ENCODE measurements around the gene HMCN2.
"Not testable (repeated sequence)": the region's sequence is repeated elsewhere in the genome, so short reads cannot be mapped to it uniquely, and the experiment has no call there.

HMCN2 gene

DNA sequence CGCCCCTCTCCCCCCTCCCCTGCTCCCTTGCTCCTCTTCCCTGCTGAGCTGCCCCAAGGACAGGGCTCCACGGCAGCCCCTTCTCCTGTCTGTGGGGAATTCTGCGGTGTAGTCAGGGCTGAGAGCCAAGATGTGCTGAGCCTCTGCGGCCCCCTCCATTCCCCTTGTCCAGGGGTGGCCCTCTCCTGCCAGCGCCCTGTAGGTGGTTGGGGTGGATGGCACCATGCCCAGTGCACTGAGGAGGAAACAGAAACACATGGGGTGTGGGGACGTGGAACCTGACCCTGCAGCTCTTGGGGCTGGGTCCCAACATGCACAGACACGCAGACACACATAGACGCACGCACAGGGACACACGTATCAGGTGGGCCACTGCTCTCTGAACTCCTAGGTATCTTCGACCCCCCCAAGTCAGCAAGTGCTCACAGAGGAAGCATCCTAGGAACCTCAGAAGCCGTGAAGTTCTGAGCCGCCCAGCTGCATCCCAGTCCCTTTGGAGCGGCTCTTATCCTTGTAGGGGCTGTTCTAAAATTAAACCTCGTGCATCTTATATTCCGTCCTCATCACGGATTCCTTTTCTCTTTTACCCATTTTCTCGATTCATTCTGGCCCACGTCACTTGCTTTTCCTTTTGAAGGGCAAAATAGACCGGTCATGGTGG, 64.8 kb downstream of the HMCN2 start:
- no peak for DNase-seq (ENCODE audit: low read depth)

DNA sequence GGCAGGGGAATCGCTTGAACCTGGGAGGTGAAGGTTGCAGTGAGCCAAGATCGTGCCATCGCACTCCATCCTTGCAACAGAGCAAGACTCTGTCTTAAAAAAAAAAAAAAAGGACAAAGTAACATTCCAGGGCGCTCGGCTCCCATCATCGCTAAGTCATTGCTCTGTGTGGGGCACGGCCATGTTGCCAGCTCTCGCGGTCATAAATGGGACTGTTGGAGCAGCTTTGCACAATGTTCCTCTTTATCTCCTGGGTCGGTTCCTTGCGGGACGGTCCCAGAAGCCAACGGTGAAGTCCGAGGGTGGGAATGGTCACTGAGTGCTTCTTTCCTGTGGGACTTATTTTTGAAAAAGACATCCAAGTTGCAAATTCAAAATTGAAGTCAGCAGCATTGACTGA, 65.5 kb downstream of the HMCN2 start:
- DNase-seq (ENCODE audit: low read depth) = no peak

DNA sequence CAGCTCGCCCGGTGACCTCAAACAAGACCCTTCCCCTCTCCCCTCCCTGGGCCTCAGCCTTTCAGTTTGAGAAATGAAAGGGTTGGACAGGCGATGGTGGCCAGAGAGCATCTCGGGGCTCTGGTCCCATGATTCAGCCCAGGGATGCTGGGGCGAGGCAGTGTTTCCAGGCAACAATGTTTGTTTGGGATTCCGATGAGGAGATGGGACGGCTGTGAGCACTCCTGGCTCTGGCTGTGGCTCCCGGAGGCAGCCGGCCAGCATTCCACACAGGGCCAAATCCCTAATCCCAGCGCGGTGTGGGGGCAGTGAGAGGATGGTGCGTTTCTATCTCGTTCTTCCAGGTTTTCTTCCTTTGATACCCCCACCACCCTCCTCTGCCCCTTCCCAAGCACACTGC, 66.0 kb downstream of the HMCN2 start:
- no peak for DNase-seq (ENCODE audit: low read depth)

DNA sequence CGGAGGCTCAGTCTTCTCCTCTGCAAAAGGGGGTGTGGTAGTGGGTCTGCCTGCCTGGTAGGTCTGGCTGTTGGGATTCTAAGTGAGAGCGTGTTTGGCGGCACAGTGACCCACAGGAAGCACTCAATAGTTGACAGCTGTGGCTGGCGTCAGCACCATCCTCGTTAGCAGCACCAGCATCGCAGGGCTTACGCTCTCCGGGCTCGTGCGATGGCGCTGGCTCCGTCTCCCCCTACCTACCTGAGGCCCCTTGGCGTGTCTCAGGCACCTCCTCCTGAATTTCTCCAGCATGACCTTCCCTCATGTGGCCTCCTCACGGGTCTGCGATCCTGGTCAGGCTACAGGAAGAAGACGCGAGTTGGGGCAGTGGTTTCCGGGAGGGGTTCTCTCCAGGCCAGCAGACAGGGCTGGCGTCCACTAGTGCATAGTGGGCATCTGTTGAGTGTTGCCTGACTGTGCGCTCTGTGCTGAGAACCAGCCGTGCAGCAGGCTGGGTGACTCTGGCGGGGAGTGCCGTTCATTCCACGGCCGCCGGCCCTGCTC, 66.9 kb downstream of the HMCN2 start:
- no peak for DNase-seq (ENCODE audit: low read depth)

DNA sequence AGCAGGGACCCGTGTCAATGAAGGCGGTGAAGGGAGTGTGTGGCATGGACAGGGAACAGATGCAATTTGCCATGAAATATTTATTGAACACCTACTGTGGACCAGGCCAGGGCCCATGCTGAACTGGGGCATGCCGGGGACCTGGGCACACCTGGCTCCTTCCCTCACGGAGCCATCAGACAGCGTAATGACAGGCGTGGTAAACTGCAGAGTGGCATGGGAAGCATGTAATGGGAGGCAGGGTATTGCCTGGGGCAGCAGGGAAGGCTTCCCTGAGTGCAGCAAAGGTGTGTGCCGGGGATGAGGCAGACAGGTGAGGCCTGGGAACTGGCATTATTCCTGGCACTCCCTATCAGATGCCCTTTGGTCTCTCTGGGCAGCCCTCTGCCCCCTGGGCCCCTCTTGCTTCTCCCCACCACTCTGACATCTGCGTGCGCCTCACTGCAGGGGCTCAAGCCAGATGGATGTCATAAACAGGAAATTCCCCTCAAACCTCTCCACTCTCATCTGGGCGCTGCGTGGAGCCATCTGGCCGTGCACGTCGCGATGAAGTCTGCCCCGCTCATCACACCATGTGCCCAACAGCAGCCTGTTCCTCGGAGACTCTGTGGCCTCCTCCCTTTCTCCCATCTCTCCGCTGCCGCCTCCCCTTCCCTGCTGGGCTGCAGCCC, 67.6 kb downstream of the HMCN2 start:
- no peak for DNase-seq (ENCODE audit: low read depth)

DNA sequence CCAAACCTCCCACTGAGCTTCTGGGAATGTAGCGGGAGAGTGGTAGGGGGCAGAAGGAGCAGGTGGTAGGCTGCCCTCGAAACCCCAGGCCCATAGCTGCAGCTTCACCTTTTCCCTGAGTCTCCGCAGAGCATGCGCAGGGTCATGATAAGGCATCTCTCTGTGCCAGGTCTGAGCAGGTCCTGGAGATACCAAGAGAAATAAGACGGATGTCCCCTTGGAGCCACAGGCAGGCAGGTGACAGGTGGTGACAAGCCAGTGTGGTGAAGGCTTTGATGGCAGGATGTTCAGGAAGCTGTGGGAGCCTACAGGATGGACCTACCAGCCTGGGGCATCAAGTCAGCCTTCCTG, 68.1 kb downstream of the HMCN2 start:
- DNase-seq (ENCODE audit: low read depth) = no peak

DNA sequence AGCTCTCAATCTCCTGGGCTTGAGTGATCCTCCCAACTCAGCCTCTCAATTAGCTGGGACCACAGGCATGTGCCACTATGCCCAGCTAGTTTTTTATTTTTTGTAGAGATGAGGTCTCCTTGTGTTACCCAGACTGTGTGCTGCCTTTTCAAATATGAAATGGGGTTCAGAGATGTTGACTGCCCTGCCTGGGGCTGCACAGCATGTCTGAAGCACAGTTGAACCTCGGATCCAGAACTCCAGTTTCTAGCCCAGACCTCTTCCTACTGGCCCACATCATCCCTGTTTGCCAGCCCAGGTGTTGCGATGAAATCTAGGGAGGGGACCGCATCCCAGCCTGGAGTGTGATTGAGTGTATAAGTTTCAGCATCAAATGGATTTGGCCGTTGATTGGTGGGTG, 69.4 kb downstream of the HMCN2 start:
- no peak for DNase-seq (ENCODE audit: low read depth)

DNA sequence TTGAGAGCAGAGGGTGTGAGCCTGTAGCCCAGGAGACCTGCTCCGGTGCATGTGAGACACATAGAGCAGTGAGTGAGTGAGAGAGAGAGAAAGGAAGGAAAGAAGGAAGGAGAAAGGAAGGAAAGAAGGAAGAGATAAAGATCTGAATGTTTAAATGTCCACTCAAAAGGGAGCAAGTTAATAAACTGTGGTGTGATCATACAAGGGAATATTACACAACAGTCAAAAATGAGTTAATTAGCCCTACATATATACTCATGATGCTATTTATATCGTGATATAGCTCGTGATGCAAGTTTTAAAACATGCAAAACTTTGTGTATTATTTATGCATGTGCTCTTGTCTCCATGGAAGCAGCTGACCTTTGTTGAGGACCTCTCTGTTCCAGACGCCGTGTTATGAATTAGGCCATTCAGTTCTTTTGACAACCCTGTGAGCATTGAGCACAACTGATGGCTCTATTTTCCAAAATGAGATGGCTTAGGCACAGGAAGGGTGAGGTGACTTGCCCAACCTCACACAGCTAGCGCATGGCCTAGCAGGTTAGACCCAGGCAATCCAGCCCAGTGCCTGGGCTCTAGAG, 70.6 kb downstream of the HMCN2 start:
- DNase-seq (ENCODE audit: low read depth) = no peak

DNA sequence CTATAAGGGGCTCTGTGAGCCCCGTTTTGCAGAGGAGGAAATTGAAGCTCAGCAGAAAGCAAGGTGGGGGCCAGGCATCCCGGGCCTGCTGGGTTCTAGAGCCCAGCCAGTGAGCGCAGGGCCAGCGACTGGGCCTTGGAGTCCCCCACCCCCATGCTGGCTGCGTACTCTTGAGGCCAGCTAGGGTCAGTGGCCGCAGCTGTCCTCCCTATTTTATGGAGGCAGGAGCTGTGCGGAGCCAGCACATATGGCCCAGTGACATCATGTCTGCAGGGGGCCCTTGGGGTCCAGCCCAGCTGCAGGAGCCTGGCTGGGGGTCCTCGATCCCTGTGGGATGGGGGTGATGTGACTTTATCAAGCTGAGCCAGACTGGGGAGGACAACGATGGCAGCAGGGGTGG, 71.3 kb downstream of the HMCN2 start:
- DNase-seq (ENCODE audit: low read depth) = no peak

DNA sequence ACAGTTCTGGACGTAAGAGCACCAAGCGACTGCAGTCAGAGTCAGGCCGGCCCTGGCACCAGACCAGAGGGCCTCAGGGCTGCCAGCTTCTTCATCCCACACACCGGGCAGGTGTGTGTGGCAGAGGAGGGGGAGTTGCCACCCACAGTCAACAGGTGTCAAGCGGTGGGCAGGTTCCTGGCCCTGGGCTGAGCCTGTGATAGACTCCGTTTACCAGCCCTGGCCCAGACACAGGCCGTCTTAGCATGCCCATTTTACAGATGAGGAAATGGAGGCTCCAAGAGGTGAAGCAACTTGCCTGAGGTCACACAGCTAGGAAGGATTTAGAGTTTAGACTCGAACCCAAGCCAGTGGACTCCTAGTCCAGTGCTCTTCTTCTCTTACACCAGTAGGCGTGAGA, 71.8 kb downstream of the HMCN2 start:
- no peak for DNase-seq (ENCODE audit: low read depth)

DNA sequence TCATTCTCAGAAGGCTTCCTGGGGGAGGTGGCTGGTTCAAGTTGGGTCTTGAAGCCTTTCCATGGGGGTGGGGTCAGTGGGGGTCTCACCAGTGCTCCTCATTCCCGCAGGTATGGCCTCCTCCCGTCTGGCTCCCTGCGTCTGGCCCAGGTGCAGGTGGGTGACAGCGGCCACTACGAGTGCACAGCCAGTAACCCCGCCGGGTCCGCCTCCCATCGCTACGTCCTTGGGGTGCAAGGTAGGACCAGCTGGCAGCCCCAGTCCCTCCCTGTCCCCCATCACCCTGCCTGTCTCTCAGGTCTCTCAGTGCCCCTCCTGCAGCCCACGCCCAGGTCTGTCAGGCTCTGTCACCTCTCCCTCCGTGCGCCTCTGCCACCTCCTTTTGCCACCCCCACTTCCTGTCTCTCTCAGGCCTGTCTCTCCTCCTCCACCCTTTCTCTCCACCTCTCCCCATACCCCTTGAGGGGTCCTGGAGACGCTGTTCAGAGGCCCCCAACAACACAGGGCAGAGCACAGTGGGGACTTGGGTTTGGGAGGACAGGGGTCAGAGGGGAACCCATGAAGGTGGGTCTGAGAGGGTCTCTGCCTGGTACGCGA, 72.3 kb downstream of the HMCN2 start:
- DNase-seq (ENCODE audit: low read depth) = no peak

DNA sequence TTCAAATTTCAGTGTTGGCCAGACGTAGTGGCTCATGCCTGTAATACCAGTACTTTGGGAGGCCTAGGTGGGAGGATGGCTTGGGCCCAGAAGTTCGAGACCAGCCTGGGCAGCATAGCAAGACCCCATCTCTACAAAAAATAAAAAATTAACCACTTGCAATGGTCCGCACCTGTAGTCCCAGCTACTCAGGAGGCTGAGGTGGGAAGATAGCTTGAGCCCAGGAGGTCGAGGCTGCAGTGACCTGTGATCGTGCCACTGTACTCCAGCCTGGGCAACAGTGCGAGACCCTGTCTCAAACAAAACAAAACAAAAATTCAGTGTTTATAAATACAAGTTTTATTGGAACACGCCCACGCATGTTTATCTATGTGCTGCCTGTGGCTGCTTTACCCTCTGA, 73.3 kb downstream of the HMCN2 start:
- not testable (repeated sequence) for DNase-seq (ENCODE audit: low read depth)

DNA sequence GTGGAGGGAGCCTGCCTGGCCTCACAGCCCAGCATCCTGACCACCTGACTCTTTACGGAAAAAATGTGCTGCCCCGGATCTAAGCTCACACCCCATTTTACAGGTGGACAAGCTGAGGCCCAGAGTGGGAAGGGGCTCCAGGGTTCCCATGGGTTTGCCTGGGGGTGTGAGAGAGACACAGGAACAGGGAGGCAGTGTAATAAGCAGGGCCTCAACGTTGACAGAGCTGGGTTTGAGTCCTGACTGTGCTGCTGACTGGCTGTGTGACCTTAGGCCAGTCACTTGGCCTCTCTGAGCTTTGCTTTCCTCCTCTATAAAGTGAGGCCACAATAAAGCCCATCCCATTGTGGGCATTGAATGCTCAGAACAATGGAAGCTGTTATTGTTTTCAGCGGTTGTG, 73.7 kb downstream of the HMCN2 start:
- no peak for DNase-seq (ENCODE audit: low read depth)

DNA sequence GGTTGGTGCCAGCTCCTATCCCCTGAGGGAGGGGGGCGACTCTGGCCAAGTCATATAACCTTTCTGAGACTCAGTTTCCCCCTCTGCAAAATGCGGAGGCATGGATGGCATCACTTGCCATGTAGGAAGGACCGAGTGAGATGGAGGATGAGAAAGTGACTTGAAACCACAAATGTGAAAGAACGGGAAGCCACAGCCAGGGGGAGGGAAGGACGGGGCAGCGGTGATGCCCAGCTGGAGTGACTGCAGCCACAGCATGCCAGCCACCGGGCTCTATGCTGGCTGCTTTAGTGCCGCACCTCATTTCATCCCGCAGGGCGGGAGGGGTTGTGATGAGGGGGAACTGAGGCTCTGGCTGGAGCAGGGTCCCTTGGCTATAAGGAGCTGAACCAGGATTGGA, 74.5 kb downstream of the HMCN2 start:
- no peak for DNase-seq (ENCODE audit: low read depth)

DNA sequence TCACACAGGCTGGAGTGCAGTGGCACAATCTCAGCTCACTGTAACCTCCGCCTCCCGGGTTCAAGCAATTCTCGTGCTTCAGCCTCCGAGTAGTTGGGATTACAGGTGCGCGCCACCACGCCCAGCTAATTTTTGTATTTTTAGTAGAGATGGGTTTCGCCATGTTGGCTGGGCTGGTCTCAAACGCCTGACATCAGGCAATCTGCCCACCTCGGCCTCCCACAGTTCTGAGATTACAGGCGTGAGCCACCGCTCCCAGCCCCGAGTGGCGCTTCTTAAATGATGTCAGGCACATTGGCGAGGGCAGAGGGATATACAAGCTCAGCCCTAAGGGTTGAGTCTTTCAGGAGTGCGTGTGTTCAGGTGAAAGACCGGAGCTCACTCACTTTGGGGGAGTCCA, 75.0 kb downstream of the HMCN2 start:
- not testable (repeated sequence) for DNase-seq (ENCODE audit: low read depth)

DNA sequence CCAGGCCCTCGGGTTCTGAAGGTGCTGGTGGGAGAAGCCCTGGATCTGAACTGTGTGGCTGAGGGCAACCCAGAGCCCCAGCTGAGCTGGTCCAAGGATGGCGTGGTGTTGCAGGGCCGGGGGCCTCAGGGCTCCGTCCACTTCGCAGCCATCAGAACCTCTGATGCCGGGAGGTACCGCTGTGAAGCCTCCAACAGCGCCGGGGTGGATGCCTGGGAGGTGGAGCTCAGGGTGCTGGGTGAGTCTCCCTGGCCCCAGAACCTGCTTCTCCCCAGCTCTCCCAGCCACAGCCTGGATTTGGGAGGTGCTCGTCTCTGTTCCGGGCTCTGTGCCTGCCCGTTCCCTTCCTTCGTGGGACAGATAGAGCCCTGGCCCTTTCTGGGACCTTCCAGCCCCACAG, 75.6 kb downstream of the HMCN2 start:
- DNase-seq (ENCODE audit: low read depth) = no peak

DNA sequence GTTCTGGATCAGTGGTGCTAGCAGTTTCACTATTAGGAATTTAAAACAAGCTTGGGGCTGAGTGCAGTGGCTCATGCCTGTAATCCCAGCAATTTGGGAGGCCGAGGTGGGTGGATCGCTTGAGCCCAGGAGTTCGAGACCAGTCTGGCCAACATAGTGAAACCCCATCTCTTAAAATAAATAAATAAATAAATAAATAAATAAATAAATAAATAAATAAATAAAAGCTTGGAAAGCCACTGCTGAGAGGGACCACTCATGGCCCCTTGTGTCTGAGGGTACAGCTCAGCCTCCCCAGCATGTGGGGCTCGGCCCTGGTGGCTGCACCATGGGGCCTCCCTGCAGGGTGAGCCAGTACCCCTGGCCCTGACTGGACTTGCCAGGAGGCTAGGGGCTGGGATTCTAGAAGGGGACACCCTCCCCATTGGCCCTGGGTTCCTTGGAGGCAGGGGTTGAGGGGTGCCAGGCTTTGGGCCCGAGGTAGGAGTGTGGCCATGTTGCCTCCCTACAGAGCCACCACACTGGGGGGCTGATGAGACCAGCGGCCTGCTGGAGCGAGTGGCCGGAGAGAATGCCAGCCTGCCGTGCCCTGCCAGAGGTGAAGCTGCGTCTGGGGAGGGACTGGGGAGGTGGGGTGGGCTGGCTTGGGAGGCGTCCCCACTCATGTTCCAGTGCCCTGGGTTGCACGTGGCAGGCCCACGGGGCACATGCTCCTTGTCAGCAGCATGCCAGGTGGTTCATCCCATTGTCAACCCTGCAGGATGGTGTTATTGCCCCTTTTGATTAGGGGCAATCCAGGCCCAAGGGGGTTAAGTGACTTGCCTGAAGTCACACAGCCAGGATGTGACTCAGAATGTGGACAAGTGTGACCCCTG, 76.5 kb downstream of the HMCN2 start:
- no peak for DNase-seq (ENCODE audit: low read depth)

DNA sequence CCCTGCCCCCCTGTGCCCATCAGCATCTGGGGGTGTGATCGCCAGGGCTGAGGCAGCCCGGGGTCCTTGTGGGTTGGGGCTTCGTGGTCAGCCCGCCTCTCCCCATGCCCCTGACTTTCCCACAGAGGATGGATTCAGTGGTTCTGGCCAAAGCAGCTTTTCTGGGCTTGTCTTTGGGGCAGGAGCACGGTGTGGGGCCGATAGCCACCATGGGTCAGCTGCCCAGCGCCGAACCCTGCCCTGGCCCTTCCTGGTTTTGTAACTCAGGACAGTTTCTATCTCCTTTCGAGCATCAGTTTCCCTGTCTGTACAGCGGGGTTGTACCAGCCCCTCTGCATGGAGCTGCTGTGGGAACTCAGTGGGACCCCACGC, 77.1 kb downstream of the HMCN2 start:
- DNase-seq (ENCODE audit: low read depth) = no peak

DNA sequence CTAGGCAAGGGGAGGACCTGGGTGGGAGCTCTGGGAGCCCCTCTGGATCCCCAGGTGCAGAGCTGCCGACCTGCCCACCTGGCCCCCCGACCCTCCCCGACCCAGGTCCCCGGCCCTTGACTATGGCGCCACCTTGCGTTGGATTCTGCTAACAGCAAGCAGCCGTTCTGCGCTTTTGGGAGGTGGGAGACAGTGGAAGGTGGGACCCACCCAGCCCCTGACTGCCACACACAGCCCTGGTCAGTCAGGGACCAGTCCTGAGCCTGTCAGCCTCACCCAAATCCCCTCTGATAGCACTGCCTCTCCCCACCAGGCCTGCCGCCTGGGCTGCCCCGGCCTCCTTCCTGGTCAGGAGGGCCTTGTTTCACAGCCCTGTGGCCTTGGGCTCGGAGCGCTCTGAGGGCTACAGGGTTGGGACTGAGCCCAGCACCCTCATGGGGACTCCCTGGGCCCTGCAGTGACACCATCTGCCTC, 77.9 kb downstream of the HMCN2 start:
- DNase-seq (ENCODE audit: low read depth) = no peak

DNA sequence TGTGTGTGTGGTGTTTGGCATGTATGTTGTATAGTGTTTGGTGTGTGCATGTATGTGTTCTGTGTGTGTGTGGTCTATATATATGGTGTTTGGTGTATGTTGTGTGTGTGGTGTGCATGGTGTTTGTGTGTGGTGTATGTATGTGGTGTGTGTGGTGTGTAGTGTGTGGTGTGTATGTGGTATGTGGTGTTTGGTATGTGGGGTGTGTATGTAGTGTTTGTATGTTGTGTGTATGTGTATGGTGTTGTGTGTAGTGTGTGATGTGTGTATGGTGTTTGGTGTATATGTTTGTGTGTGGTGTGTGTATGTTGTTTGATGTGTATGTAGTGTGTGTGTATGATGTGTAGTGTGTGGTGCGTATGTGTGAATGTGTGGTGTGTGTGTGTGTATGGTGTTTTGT, 78.8 kb downstream of the HMCN2 start:
- no peak for DNase-seq (ENCODE audit: low read depth)

DNA sequence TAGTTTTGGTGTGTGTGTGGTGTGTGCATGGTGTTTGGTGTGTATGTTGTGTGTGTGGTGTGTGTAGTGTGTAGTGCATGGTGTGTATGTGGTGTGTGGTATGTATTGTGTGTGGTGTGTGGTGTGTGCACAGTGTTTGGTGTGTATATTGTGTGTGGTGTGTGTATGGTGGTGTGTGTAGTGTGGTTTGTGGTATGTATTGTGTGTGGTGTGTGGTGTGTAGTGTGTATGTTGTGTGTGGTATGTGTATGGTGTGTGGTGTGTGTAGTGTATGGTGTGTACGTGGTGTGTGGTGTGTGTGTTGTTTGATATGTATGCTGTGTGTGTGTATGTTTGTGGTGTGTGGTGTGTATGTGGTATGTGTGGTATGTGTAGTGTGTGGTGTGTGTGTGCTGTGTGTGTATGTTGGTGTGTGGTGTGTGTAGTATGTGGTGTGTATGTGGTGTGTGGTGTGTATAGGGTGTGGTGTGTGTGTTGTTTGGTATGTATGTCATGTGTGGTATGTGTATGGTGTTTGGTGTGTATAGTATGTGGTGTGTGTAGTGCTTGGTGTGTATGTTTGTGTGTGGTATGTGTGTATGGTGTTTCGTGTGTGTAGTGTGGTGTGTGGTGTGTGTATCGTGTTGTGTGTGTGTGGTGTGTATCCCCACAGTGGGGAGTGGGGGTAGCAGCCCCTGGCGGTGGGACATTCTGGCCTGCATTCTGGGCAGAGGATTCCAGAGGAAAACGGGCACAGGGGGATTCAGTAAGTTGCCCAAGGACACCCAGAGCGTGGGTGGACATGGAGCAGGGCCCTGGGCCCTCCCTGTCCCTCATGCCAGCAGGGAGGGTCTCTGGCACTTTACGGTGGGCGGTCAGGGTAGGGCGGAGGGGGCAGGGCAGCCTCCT, 79.7 kb downstream of the HMCN2 start:
- no peak for DNase-seq (ENCODE audit: low read depth)

Measured in stimulated activated CD8-positive, alpha-beta memory T cell treated with anti-CD3 and anti-CD28 coated beads, Interleukin-4, amount 100 ng/mL, for 24 hours (primary cell).